ENCODE measurements around the gene FRAS1.

- TF ChIP-seq CTCF (IDR thresholded peaks at IDR 0.05) (no peak), EZH2 (IDR thresholded peaks at IDR 0.05; ENCODE audit: borderline replicate concordance, insufficient read depth, low read depth, low read length, poor library complexity, severe bottlenecking) (no peak)
Measured at GRCh38 chr4:78557841-78558240, 500.7 kb downstream of the FRAS1 start.
